Stimulated activated CD8-positive, alpha-beta memory T cell treated with anti-CD3 and anti-CD28 coated beads, Interleukin-15, amount 100 ng/mL, for 1 hour (primary cell): ENCODE results near the gene ARID5A.
"Not testable (repeated sequence)": the region's sequence is repeated elsewhere in the genome, so short reads cannot be mapped to it uniquely, and the experiment has no call there.

Experiments used
- DNase-seq: peaks from one replicate; pipeline ENCODE4 v3.0.0-alpha.2; 2020; ENCODE audit warnings: low read depth

Gene ARID5A, protein sequence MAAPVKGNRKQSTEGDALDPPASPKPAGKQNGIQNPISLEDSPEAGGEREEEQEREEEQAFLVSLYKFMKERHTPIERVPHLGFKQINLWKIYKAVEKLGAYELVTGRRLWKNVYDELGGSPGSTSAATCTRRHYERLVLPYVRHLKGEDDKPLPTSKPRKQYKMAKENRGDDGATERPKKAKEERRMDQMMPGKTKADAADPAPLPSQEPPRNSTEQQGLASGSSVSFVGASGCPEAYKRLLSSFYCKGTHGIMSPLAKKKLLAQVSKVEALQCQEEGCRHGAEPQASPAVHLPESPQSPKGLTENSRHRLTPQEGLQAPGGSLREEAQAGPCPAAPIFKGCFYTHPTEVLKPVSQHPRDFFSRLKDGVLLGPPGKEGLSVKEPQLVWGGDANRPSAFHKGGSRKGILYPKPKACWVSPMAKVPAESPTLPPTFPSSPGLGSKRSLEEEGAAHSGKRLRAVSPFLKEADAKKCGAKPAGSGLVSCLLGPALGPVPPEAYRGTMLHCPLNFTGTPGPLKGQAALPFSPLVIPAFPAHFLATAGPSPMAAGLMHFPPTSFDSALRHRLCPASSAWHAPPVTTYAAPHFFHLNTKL

DNA sequence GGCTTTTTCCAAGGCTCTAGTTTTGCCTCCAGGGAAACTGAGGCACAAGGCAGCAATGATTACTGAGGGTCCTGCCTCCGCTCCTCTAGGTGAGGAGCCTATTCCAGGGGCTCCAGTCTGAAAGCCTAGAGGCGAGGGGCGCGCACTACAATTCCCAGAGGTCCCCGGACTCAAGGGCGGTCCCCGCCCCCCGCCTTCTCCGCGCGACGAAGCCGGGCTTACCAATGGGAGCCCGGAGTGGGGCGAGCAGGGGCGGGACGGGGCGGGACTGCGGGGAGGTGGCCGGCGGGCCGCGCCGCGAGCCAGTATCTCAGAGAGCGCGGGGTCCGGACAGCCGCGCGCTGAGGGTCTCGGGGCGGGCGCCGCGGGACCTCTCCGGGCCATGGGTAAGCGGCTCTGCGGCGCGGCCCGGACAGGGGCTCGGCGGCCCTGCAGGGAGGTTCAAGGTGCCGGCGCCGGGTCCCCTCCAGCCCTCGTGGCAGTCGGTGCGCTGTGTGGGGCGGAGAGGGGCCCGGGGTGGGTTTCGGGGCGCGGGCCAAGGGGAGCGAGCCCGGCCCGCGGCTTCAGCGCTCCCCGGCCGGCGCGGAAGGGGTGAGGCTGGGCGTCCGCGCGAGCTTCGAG lies at the start of gene ARID5A:
TSS of gene ARID5A (plus strand) at position 308 of the 621 bp plus-strand sequence. CDS start at position 383, 75 bp downstream.
- DNase-seq: peak; percentile 83

DNA sequence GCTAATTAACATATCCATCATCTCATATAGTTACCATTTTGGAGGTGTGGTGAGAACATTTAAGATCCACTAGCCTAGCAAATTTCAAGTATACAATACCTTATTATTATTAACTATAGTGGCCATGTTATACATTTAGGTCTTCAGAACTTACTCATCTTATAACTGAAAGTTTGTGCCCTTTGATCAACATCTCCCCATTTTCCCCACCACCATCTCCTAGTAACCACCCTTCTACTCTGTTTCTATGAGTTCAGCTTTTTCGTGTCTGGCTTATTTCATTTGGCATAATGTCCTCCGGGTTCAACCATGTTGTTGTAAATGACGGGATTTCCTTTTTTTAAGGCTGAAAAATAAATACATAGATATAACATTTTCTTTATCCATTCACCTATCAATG lies 47.3 kb upstream of the ARID5A start:
- DNase-seq: no peak

DNA sequence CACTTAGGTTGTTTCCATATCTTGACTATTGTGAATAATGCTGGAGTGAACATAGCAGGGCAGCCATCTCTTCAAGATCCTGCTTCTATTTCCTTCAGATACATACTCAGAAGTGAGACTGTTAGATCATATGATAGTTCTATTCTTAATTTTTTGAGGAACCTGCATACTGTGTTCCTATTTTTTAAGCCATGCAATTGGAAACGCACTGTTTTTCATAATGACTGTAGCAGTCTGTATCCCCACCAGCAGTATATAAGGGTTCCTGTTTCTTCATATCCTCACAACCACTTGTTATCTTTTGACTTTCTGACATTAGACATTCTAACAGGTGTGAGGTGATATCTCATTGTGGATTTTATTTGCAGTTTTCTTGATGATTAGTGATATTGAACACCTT lies 46.9 kb upstream of the ARID5A start:
- DNase-seq: no peak

DNA sequence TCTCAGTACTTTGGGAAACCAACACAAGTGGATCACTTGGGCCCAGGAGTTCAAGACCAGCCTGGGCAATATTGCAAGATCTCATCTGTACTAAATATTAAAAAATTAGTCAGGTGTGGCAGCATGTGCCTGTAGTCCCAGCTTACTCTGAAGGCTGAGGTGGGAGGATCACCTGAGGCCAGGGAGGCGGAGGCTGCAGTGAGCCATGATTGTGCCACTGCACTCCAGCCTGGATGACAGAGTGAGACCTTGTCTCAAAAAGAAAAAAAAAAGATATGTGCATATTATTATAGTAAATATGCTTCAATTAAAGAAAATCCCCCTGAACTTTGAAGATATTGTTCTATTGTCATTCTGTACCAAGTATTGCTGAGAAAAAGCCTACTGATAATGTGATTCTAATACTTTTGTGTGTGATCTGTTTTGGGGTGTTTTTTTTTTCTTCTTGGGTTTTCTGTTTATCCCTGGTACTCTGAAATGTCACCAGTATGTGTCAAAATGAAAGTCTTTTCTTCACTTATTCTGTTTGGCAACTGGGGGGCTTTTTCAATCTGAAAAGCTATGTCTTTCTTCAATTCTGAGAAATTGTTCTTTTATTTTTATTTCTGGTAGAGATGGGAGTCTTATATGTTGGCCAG lies 44.6 kb upstream of the ARID5A start:
- no peak for DNase-seq

DNA sequence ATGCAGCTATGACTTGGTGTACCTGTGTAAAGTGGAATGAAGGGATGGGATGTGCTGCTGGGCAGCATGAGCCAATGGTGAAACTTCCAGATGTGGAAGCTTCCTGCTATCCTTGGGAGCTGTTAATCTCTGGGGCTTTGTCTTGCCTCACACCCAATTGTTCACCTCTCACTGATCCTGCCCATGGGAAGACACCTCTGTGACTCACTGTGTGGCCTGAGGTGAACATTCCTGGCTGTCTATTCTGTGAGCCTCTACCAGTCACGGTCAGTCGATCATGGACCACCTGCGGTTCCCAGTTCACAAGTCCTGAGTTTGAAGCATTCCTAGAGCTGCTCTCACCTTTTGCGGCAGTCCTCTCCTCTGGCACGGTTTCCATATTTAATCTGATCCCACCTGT lies 43.5 kb upstream of the ARID5A start:
- DNase-seq: no peak

DNA sequence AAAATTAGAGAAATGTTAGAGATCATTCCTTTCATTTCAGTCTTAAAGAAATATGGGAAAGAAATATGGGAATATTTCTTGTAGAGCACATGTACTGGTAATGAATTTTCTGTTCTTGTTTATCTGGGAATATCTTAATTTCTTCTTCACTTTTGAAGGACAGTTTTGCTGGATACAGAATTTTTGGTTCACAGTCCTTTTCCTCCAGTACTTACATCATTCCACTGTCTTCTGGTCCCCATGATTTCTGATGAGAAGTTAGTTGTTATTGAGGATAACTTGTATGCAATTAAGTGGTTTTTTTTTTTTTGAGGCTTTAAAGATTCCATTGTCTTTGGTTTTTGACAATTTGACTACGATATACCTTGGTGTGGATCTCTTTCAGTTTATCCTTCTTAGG lies 42.4 kb upstream of the ARID5A start:
- no peak for DNase-seq

DNA sequence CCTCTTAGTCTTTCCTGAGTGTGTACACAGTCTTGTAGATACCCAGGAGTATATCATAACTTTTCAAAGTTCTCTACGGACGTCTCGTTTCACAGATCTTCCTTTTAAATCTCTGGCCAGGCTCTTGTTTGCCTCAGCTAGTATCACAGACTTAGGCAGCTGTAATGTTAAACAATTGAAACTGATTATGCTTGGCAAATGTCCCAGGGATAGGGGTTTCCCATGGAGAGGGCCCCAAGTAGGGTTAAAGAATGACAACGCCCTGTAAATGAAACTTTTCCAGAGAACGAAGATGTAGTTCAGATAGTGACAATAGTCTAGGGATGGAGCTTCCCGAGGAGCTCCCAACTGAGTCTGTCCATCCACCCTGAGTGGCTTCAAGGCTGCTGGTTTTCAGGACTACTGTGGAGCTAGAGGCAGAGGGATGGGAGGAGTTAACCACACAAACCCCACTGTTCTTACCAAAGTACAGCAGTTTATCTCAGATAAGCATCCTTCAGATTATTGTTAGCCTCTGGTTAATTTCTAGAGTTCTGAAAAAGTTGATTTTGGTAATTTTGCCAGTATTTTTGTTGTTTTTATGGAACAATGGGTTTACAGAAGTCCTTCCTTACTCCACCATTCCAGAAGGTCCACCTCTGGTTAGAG lies 40.4 kb upstream of the ARID5A start:
- DNase-seq: no peak

DNA sequence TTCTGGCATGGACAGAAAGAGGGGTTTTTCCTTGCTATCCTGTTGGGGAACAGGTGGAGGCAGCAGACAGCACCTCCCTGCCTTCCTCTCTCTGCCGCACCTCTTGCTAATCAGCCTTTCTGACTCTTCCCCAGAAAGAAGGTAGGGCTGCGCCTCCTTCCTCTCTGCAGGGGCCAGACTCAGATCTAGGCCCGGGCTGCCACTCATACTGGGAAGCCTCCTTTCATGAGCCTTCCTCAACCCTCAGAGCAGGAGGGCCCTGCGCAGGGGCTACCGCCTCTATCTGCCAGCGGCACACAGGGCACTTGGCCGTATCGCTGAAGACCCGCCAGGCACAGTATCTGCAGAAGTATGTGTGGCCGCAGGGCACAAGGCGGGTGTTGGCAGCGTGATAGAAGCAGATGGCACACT lies 38.5 kb upstream of the ARID5A start:
- no peak for DNase-seq

DNA sequence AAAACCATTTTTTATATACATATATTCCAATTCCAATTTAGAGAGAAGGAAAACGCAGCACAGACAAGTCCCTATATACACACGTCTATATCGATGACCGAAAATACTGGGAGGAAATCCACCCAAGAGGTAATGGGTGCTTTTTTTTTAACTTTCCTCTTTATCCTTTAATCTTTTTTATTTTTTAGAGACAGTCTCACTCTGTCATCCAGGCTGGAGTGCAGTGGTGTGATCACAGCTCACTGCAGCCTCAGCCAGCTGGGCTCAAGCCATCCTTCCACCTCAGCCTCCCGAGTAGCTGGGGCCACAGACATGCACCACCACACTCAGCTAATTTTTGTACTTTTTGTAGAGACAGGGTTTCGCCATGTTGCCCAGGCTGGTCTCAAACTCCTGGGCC lies 37.9 kb upstream of the ARID5A start:
- DNase-seq: not testable (repeated sequence)

DNA sequence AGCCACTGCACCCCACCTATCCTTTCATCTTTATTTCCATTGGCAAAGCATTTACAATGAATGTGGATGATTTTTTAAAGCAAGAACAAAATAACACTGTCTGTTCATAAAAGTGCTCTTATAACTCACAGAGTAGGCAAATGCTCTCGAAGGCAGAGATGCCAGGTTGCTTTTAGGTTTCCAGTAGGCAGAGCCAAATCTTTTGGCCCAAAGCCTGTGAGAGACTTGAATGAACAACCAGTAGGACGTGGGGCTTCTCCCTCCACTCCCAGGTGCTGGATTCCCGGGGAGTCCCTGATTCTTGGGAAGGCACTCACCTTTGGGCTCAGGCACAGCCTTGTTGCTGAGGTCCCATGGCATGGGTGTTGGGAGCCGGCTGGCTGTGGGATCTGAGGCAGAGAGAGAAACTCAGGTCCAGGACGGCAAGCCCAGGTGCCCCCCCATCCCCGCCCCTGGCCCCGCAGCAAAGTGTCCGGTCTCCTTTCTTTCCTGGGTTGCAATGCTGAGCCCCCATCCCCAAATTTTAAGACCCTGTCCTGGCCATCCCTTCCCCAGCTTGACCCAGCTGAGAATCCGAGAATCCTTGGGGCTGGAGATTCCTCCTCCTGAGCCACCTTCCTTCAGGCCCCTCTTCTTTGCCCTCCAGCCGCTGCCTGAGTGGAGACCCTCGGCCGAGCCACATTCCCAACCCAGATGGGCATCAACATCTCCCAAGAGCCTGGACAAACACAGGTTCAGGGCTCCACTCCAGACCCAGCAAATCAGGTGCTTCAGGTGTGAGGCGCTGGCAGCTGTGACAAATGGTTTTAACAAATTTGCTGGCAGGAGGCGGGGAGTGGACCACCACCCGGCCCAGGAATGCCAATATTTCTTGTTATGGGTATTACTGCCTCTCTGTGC lies 37.2 kb upstream of the ARID5A start:
- no peak for DNase-seq

DNA sequence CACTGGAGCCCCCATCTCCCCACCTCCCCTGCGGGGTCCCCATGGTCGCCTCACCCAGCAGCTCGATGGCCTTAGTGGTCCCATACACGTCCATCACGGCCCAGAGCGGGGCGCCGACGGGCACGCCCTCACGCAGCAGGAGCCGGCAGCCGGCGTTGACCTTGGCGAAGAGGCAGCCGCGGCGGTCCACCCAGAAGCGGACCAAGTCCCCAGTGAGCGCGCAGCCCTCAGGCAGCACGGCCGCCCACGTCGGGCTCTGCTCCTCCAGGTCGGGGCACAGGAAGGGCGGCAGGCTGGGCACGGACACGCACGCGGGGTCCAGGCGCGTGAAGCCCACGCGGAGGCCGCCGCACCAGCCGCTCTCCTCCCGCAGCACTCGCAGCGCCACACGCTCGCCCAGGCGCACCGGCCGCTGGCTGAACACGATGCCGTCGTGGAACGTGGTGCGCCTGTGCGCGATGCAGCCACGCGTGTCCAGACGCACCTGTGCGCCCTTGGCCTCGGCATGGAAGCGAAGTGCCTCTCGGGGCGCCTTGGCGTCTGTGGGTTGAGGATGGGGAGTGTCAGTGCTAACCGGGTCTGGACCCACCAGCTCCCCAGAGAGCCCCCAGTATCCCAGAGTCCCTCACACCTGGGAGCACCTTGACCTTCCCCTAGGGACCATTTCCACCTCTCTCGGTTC lies 36.0 kb upstream of the ARID5A start:
- DNase-seq: no peak

DNA sequence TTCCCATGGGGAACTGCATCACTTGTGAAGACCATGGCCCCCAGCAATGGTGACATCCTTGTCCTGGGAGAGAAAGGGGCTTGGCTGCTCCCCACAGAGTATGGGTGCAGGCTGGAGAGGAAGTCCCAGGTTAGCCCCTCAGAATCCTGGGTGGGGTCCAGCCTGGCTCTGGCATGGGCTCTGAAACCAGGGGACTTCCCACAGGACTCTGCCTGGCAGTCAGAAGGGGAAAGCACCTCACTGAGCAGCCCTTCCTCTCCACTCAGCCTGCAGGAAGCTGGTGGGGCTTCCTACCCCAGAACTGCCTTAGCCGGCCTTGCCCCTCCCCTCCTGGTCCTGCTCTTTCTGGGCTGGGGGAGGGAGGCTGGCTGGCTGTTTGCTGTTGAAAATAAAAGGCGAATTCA lies 35.1 kb upstream of the ARID5A start:
- DNase-seq: no peak

DNA sequence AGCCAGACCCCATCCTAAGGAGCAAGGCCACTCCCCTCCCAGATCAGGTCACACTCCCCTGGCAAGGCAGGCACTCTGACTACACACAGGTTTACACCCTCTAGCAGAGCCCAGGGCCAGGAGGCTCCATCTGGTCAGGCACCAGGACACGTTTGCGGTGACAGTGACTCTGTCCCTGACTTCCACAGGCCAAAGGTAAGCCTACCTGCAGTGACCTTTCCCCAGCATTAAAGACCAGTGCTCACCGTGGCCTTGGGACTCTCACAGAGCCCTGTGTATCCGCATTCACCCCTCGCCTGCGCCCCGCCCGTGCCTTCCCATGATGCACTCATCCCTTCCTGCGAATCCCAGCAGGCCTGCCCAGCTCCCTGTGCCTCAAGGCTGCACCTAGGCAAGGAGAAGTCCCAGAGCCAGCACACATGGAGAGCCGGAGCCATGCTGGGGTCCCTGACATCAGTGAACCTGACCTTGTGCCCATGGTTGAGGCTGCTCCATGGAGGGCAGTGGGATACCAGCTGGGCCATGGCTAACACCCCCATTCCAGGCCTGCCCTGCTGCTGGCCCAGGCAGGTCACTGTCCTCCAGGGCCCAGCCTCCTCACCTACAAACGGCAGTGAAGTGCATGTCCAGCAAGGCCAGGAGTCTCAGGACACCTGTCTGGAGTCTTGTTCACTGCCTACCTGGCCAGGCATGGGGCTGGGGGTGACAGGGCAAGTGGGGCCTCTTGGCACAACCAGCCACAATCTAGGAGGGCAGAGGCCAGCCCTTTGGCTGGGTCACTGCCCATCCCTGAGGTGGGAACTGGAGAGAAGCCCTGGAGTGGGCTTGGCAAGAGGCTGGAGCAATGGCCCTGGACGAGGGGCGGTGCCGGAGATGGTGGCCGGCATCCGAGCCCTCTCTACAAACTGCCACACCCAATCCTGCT lies 34.4 kb upstream of the ARID5A start:
- DNase-seq: no peak

DNA sequence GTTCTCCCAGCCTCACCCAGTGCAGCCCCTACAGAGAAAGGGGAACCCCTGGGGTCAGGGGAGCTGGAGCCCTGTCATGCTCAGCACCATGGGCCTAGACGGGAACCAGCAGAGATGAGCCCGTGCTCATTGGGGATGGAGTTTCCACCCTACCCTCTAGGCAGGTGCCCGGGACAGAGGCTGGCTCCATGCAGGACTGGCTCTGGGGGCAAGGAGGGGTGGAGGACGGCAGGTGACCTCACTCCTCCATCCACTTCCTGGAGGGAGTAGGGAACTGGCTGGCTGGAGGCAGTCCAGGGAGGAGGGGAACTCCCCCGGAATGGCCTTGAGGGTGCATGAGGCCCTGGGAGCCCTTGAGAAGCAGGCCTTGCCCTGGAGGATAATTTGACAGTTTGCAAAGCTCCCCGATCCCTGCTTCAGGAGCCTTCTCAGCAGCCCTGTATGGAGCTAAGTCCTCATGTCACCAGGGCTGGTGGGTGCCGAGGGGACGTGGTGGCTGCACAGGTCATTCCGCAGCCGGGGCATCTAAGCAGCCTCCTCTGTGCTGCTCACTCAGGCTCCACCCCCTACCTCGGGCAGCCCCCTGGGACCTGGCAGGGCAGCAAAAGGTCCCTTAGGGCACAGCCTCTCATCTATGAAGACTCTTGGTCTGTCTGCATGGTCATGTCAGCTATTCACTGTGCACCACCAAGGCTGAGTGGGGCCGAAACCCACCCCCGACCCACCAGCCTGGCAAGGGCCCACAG lies 33.5 kb upstream of the ARID5A start:
- DNase-seq: no peak

DNA sequence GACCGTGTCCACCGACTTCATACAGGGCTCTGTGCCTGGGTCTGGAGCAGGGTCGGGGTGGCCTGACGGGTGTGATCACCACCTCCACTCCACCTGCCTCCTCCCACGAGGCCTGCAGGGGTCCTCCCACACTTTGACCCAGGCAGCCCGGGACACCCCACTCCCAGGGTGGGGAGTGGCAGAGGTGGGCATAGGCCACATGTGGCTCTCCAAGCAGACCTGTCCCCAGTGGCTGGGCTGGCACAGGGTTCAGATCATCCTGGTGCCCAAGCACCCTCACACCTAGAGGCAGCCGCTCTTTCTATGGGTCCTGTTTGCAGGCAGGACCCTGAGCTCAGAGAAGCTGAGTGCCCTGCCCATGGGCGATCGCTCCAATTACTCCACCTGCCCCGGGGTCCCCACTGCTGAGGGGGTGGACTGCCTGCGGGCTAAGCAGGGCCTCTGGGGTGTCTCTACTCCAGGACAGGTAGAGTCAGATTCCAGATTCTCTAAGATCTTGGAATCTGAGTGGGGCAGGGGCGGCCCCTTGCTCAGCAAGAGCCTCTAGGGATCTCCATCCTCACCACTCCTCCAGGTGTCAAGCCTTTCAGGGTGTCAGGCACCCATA lies 32.8 kb upstream of the ARID5A start:
- no peak for DNase-seq

DNA sequence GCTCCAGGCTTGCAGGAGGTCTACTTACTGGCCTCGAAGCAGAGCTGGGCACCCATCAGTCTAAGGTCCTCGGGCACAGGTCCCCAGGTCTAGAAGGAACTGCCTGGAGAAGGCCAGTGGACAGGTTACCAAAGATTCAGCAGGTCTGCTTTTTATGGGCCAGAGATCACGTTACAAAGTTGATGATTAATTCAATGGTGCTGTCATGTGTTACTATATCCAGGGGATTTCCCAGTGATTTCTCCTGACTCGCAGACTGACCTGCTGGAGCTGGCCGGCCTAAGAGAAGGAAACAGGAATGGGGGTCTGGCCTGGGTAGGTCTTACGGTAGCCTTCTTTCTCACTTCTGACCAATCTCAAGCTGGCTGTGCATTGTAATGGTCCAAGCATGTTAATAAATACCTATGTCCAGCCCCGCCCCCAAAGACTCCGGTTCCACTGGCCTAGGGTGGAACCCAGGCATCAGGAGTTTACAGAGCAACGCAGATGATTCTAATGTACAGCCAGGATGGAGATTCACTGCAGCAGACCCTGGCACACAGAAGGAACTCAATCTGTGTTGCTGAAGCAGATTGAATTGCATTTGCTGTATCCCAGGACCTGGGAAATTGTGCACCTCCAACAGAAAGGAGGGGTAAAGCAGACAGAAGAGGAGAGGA lies 31.2 kb upstream of the ARID5A start, which contains the start of gene NEURL3:
TSS of gene NEURL3 (minus strand) at position 127 of the 659 bp plus-strand sequence. CDS start at position 56, 71 bp downstream.
- no peak for DNase-seq

DNA sequence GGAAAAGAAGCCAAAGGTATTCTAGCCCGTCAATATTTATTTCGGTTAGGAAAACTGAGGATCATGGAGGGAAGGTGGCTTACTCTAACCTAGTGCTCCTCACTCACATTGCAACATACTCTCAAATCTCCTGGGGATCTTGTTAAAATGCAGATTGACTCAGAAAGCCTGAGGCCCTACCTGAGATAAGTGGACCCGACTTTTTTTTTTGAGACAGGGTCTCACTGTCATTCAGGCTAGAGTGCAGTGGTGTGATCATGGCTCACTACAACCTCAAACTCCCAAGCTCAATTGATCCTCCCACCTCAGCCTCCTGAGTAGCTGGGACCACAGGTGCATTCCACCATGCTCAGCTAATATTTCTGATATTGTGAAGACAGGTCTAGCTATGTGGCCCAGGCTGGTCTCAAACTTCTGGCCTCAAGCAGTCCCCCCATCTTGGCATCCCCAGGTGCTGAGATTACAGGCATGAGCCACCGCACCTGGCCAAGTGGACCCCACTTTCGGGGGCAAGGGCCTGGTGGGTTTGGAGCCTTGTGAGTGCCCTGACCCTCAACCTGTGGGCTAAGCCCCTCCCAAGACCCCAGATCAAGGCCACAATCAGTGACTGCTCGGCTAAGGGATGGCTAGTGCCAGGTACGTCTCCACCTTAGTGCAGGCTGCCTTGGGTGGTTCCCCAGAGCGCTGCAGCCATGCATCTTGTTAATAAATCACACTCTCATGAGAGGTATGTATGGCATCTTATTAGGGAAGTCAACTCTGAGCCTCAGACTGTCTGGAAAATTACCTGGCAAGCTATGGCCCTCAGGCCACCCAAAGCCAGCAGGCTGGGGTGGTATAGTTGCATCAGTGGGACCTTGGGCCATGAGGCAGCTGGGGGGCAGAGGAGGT lies 30.3 kb upstream of the ARID5A start:
- no peak for DNase-seq
